Measurements from ENCODE around the gene ITGB8.

The ITGB8 gene

DNA sequence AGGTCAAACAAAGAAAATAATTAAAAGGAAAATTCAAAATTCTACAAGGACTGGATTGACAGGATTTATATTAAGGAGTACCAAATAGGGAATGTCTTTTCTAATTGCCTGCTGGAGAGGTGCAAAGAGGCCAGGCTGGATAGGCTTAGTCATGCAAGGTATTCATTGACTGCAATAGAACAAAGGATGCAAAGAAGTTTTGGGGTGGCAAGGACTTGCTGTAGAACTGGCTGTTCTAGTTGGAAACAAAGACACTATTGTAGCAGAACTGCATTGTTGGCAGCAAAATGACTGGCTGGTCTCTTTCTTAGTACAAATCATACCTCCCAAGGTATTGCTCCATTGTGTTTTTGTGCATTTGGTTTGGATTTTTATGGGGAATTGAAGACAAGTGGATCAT is 10.1 kb downstream of the ITGB8 start:
- DNase-seq (ENCODE audit: low read depth in 2 of 2): no peak

DNA sequence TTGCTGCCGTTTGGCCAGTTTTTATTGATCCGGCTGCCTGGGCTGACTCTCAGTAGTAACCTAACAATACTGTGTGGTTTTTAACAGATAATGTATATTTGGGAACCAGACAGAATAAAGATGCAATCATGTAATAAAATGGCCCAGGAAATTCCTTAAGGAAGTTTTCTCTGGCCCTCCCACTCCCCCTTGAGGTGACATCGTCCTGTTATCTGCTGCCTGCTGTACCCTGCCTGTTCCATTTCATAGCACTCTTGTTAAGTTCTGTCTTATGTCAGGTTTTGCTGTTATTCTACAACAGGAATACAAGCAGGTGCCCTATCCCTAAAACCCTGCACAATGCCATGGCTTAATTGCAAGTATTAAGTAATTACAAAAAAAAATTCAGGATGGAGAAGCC is 12.5 kb downstream of the ITGB8 start:
- DNase-seq (ENCODE audit: low read depth in 2 of 2): no peak

DNA sequence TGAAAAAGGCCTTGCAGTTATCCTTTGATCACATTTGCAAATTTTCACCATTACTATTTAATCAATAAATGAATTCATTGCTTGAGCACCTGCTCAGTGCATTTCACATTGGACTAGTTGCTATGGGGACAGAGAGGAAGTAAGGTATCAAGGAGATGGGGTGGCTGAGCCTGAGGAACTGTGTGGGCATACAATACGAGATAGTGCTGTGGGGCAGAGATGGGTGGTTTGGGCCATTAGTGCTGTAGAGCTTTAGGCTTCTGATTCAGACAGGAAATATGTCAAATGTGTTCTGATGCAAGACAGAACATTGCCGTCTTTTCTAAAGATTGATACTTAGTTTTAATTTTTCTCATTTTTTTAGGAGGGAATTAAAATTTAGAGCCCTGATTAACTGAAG is 13.2 kb downstream of the ITGB8 start:
- DNase-seq (ENCODE audit: low read depth in 2 of 2): no peak

DNA sequence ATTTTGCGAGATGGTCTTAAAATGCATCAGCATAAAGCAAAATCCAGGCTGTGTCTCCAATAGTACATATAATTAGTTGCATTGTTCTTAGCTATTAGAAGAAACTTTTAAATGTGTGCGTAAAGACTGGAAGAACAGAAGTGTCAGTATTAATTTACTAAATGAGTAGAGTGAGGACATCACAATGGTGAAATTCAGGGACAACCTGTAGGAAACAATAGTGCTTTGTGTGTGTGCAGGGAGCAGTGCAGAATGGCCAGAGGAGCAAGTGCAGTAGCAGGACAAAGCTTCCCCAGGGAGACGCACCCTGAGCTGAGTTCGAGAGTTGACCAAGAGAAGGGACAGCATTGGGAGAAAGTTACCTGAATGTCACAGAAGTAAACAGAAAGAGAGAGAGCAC is 13.7 kb downstream of the ITGB8 start:
- DNase-seq (ENCODE audit: low read depth in 2 of 2): no peak

DNA sequence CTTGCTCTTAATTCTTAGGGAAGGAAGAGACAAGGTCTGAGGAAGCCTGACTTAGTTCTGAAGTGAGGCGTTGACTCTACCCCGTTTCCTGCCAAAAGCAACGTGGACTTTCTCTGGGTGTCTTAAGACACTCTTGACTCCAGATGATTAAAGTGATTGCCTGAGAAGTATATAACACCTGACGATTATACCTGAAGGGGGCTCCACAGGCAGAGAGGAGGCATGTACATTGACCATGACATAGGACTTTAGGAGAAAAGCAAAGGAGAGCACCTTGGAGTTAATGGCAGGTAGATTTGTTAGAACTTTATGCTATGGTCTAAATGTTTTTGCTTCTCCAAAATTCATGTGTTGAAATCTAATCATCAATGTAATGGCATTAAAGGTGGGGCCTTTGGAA is 15.9 kb downstream of the ITGB8 start:
- DNase-seq (ENCODE audit: low read depth in 2 of 2): no peak

DNA sequence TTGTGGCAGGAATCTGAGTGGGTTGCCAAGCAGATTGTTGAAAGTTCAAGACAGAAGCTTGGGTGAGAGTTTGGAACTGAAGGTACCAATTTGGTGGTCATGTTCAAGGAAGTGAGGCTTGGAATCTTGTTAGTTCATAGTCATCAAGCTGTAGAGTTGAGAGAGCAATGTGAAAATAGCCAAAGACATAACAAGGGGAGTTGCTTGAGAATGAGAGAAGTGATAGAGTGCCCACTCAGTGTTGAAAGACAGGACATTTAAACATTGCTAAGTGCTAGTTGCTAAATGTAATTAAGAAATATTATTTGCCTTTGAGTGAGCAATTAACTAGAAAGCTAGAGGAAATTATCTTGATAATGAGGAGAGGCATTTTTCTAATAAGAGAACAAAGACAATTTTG is 17.0 kb downstream of the ITGB8 start:
- DNase-seq (ENCODE audit: low read depth in 2 of 2): no peak

DNA sequence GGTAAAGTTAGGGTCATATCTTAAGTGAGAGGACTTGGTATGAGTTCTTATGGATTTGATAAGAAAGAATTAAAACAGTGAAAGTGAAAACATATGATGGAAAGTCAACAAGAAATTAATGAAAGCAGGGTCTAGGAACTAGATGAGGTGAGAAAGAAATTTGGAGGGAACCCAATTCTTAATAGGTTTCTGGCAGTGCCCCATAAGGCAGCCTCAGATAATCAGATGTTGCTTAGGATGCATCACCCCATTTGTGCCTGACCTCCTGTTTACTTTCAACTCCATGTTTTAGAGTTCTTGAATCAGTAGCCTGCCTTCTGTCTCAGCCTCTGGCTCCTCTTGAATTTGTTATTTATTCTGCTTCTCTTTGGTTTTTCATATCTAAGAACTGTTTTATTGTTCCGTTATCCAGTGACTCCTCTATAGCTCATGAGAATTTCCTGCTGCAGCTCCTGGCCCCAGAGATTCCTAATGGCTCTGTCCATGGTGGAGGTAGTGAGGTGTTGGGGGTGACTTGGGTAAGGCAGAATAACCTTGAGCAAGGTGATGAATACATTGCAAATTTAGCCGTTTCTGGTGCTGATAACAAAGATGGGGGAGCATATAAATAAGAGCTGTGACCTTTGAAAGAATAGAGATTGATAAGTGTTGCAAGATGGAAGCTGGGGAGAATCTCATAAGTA is 17.6 kb downstream of the ITGB8 start:
- no peak for DNase-seq (ENCODE audit: low read depth in 2 of 2)

DNA sequence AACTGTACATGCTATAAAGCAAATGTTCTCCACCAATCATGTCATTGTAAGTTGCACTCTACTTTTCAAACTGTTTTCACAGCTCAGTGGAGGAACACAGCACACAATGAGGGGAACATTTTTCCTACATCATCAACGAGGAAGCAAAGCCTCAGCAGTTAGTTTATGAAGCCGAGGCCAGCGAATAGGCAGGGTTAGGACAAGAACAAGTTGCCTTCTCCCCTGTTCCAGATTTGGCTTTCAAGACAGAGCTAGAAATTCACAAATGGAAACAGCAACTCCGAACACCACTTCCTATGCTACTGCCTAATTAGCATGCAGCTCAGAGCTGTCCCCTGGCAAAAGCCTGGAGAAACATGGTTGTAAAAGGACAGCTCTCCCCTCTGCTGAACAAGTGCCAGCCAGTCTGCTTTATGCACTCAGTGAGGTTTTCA is 19.8 kb downstream of the ITGB8 start:
- DNase-seq (ENCODE audit: low read depth in 2 of 2): no peak

DNA sequence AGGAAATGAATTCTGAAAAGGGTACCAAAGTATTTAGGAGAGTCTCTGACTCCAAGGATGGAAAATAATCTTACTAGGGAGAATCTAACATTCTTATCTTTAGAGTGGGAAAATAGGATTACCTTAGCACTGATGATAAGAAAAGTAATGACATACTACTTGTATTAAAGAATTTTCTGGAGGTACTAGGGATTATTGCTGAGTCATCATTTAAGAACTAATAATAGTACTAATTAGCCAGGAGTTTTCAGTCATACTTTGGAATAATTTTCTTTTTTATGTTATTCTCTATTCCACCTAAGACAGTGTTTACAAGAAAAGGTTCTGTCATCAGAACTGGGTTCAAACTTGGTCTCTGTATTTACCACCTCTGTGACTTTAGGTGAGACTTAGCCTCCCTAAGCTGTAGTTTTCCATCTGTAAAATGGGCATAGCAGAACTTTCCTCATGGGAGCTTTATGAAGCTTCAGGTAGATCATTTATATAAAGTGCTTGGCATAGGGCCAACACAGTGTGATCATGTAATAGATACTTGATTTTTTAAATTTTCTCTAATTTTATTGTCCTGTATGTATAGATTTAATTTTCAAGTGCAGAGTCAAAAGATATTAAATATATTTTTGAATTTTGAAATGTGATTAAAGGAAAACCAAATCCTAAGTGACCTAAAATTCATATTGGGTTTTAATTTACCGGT is 20.4 kb downstream of the ITGB8 start:
- no peak for DNase-seq (ENCODE audit: low read depth in 2 of 2)

DNA sequence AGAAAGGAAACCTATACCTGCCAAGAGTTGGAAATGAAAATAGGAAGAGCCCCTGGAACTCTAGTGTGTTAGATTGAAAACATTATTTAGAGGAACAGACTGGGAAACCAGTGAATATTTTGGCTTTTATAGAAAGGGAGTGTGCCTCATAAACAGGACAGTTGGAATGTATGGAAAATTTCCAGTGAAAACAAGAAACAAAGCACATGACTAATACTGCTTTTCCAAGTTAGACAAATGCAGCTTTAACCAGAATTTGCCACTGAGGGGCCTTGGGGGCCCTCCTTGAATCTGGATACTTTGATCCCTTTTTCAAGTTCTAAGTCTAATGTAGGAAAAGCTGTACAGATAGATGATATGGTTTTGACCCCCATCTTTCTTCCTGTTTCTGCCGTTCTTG is 21.2 kb downstream of the ITGB8 start:
- no peak for DNase-seq (ENCODE audit: low read depth in 2 of 2)

DNA sequence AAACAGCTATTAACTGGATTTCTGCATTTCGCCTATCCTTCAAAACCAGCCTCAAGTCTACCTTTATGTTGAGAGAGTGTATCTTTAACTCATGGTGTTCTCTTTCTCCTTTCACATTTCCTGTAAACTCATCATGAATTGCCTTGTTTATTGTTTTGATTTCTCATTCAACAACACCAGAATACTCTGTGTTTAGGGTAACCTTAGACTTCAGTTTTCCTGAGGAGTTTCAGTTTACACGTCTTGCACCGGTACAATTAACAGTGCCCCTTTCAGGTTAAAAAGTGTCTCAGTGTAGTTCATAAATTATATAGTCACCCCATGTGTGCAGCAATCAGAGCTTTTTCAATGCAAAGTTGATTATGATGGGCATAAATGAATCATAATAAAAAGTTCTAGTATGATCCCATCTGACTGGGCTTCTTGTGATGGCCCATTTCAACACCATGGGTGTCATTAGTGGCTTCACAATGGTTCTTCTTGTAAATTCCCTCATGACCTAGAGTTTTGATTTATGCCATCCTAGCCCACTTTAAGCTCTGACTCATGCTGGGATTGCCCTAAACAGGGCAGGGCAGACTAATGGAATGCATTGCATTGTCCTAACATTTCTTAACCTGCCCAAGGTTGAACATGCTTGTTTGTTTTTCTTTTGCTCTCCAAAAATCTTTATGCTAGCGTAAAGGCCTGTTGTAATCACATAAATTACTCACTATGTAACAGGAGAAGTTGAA is 22.0 kb downstream of the ITGB8 start:
- no peak for DNase-seq (ENCODE audit: low read depth in 2 of 2)

DNA sequence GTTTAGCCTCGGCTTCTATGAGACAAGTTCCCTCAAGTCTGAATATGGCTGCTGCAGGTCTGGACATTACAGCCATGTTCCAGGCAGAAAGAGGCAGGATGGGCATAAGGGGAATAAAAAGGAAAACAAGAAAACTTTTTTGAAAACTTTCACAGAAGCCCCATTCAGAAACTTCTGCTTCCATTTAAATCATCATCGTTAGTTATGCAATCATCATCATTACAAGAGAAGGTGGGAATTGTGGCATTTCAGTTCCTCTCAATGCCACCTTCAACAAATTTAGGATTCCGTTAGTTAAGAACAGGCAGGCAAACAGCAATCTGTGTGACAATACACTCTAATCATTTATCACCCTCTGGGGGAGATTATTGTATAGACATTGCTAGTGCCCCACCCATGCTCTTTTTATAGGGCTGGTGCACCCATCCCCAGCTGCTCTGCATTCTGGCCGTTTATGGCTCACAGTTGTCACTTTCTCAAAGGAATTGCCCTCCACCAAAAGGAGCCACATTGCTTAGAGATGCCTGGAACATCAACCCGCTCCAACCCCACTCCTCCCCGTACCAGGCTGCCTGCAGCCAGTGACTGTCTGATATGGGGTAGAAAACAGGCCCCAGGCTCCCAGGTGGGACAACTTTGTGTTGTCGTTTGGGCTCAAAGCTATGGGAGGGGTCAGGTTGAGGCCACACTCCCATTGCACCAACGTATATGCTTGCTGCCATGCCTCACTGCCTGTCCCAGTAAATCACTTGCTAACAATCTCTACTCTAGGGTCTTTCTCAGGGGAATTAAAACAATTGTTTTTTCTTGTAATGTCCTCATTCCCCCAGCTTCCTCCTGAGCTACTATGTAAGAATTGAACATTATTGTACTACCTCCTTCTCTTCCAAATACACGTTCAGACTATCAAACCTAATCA is 24.2 kb downstream of the ITGB8 start:
- DNase-seq (ENCODE audit: low read depth in 2 of 2): no peak

DNA sequence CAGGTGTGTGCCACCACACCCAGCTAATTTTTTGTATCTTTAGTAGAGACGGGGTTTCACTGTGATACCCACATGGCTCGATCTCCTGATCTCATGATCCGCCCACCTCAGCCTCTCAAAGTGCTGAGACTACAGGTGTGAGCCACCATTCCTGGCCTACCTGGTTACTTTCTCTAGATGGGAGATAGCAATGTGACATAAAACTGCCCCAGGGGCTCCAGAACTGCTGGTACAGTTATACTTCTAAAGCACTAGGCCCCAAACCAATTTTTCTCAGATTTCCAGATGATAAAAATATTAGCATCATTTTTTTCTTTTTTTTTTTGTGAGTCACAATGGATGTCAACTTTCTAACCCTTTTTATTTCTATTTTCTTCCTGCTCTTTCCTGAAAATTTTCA is 27.4 kb downstream of the ITGB8 start:
- DNase-seq (ENCODE audit: low read depth in 2 of 2): no peak

DNA sequence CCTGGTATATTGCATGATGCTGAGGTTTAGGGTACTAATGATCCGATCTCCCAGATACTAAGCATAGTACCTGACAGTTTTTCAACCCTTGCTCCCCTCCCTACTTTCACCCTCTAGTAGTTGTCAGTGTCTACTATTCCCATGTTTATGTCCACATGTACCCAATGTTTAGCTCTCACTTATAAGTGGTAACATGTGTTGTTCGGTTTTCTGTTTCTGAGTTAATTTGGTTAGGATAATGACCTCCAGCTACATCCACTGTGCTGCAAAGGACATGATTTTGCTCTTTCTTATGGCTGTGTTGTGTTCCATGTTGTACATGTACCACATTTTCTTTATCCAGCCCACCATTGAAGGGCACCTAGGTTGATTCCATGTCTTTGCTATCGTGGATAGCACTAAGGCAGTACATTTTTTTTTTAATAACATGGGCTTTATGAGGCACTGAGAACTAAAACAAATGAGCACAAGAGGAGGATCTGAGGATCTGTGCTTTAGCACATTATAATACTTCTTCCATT is 28.1 kb downstream of the ITGB8 start:
- no peak for DNase-seq (ENCODE audit: low read depth in 2 of 2)

DNA sequence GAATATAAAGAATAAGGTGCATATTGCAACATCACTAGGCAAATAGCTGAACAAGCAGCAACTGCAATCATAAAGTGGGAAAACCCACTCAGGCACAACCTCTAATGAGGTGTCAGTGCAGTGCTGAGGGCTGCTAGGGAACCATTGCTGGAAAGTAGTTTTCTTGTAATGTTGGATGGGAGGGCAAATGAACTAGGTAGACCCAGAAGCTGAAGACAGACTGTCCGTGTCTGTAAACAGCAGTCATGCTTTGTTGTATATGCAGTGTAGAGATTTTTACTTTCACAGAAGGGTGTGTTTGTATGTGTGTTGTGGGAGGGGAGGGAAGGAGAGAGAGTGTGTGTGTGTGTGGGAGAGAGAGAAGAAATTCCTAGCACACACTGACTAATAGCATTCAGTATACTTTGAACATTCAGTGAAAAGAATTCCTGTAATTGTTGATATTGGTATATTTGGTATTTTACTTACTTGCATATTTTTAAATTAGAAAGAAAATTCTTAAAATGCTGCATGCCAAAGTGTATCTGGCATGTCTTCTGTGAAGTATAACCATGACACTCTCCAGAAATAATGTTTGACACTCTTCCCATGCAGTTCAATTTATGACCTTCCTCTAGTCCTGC is 28.8 kb downstream of the ITGB8 start:
- DNase-seq (ENCODE audit: low read depth in 2 of 2): no peak

DNA sequence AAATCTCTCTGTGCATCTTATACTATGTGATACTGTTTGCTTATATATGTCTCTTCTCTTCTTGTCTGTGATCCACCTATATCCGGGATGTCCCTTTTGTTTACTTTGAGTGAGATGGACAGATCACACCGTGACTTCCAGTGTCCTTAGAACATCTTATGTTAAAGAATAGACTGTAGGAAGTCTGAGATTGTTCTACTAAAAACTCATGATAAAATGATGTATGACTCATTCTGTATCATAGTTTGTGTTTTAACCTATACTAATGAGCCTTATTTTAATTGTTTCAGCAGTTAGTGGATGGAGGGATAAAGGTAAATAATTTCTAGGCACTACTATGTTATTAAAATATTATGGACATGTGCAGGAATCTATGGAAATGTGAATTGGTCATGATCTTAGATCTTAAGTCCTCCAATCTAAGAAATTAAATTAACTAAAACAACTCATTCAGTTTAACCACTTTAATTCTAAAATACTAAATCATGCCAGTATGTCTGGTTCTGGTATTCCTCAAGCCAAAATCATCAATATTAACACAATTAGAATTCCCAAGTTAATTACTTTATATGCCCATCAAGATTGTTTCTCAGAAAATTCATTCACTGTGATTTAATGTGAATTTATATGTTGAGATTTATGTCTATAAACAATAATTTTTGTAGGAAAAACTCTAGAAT is 32.0 kb downstream of the ITGB8 start:
- no peak for DNase-seq (ENCODE audit: low read depth in 2 of 2)

DNA sequence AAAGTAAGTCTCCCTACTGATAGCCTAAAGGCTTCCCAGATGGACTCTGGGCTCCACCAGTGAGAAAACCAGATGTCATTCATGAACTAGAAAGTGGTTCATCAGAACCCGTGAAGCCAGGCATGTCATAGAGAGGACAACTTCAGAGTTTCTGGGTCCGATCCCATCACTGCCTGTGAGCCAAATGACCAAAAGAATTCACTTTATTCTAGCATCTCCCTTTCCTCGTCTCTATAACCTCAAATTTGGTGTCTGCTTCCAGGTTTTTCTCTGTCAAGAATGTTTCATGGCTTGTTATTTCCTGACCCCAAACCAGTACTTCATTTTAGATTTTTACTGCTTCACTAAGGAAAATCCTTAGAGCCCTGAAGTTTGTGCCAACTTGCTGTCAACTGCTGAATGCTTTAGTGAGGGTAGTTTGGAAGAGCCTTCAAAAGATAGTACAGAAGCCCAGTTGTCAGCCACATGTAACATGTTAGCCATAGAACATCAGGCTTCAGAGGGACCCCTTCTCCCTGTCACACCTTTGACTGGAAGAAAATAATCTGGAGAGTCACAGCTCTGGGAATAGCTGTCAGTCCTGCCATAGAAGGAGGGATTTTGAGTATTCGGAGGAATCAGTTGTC is 34.0 kb downstream of the ITGB8 start:
- DNase-seq (ENCODE audit: low read depth in 2 of 2): no peak

DNA sequence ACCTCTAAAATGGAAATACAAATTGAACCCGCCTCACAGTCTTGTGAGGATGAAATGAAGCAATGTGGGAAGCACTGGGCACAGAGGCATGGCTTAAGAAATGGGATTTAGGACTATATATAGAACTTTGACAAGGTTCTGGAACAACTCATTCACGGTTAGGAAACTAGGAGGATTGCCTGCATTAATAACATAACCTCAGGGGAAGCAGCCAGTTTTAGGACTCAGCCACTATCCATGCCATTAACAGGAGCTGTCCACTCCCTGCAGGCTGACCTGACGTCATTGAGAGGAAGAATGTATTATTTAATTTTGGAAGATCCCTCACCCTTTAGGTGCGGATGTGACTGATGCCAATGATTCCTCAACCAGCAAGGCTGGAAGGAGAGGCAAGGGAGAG is 34.8 kb downstream of the ITGB8 start:
- DNase-seq (ENCODE audit: low read depth in 2 of 2): no peak

DNA sequence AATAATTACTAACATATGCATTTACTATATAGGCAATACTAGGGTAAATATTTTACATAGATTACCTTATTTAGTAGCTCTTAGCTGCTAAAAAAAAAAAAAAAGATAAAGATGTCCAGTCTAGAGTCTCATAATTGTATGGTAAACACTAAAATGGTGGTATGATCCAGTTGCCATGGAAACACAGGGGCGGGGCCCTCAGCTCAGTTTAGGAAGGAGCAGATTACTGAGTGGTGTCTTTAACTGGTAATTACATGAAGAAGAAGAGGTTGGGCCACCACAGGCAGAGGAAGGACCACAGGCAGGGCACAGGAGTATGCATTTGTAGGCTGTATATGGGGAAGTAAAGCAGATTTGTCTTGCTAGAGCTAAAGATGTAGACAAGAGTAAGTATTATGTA is 43.7 kb downstream of the ITGB8 start:
- no peak for DNase-seq (ENCODE audit: low read depth in 2 of 2)

DNA sequence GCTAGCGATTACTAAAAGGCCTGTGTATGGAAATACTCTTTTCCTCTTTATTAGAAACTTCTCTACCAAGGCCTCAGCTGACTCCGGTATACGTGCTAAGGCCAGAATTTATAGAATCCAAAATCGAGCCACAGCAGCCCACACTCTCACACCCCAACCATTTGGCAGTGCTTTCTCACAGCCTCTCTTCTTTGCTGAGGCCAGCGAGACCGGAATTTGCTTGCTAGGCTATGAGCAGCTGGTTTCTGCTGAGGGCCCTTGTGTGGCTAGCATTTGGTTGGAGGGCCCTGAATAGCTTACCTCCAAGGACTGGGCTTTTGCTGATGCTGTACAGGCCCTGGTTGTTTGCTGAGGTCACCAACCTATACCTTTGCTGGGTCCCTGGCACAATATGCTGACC is 46.1 kb downstream of the ITGB8 start:
- no peak for DNase-seq (ENCODE audit: low read depth in 2 of 2)
